H1 (cell line): ENCODE results near the gene AGT. TPM values are rescaled to one million over a fixed set of nuclear protein-coding genes. Genes with fewer than 3 reads are reported as not detected.

Experiments used
- CTCF ChIA-PET: fragments of 300-600 bp; sonication (Branson Sonifier 250); formaldehyde crosslinking; loops from one replicate; lab custom pipeline; 2021; ENCODE audit not compliant: partially characterized antibody; lab: Charles Lee
- POLR2A ChIA-PET: fragments of 300-600 bp; sonication (Branson Sonifier 250); formaldehyde crosslinking; loops from one replicate; lab custom pipeline; 2021; ENCODE audit warnings: inconsistent platforms; ENCODE audit not compliant: partially characterized antibody; lab: Charles Lee
- DNase-seq, 2 experiments: peaks; one replicate each; pipeline versions ENCODE4 v3.0.0 to v3.0.0-alpha.2; 2010 to 2022; ENCODE audit warnings: low spot score in 2 of 2, low read depth in 1 of 2, mixed read lengths in 1 of 2
- FAIRE-seq: peaks from 2 replicates; lab custom pipeline; 2011; peaks lifted over from hg19 to GRCh38; lab: Jason Lieb, UNC
- H2AFZ ChIP-seq: 2 replicates; pipeline ENCODE4 v1.8.1; 2012; ENCODE audit warnings: low read length, inconsistent platforms
- H2AK5ac ChIP-seq: 2 replicates; pipeline ENCODE4 v1.6.1; 2013; ENCODE audit warnings: low read depth, low read length
- H2BK120ac ChIP-seq: replicated peaks from 2 replicates; pipeline ENCODE3; 2013; ENCODE audit warnings: low read depth, low read length, inconsistent platforms
- H2BK12ac ChIP-seq: 2 replicates; pipeline ENCODE4 v1.6.1; 2013; ENCODE audit warnings: low read depth, low read length
- H2BK15ac ChIP-seq: 2 replicates; pipeline ENCODE4 v1.6.1; 2013; ENCODE audit warnings: low read length
- H2BK20ac ChIP-seq: 2 replicates; pipeline ENCODE4 v1.6.1; 2013; ENCODE audit warnings: low read length
- H2BK5ac ChIP-seq: 2 replicates; pipeline ENCODE4 v1.6.1; 2013; ENCODE audit warnings: low read depth, low read length
- H3K14ac ChIP-seq: 2 replicates; pipeline ENCODE4 v1.6.1; 2013; ENCODE audit warnings: inconsistent platforms; ENCODE audit not compliant: insufficient read length
- H3K18ac ChIP-seq: 2 replicates; pipeline ENCODE4 v1.6.1; 2013; ENCODE audit warnings: low read length; ENCODE audit errors: extremely low read depth
- H3K23ac ChIP-seq: 2 replicates; pipeline ENCODE4 v1.6.1; 2013; ENCODE audit warnings: inconsistent platforms; ENCODE audit not compliant: insufficient read length
- H3K23me2 ChIP-seq: 2 replicates; pipeline ENCODE4 v1.6.1; 2013; ENCODE audit warnings: low read depth, low read length
- H3K27ac ChIP-seq: 2 replicates; pipeline ENCODE4 v1.6.1; 2011; ENCODE audit warnings: low read depth, low read length, inconsistent platforms
- H3K27me3 ChIP-seq, 4 experiments: replicated peaks in 1 of 4; 1 replicate in 1 of 4; 2 replicates in 3 of 4; pipeline versions ENCODE4 v1.6.1 to v1.8.1; 2011 to 2013; ENCODE audit warnings: low read length in 3 of 4, mild to moderate bottlenecking in 3 of 4, inconsistent platforms in 2 of 4, mixed read lengths in 2 of 4, moderate library complexity in 1 of 4; ENCODE audit not compliant: control insufficient read depth in 3 of 4, insufficient read depth in 3 of 4; ENCODE audit errors: extremely low read depth in 1 of 4
- H3K36me3 ChIP-seq, 4 experiments: 2 replicates each; pipeline versions ENCODE4 v1.6.1 to v1.8.1; 2011 to 2013; ENCODE audit warnings: mild to moderate bottlenecking in 4 of 4, low read length in 3 of 4, moderate library complexity in 2 of 4, control low read depth in 1 of 4, inconsistent platforms in 1 of 4; ENCODE audit not compliant: insufficient read depth in 4 of 4, control insufficient read depth in 2 of 4
- H3K4ac ChIP-seq: replicated peaks from 2 replicates; pipeline ENCODE3; 2013; ENCODE audit warnings: low read length, low read depth, mixed read lengths, inconsistent platforms; ENCODE audit not compliant: insufficient read length
- H3K4me1 ChIP-seq, 4 experiments: replicated peaks in 1 of 4; 1 replicate in 1 of 4; 2 replicates in 3 of 4; pipeline versions ENCODE4 v1.6.1 to v1.8.1; 2011 to 2013; ENCODE audit warnings: low read length in 3 of 4, inconsistent platforms in 2 of 4, mixed read lengths in 1 of 4; ENCODE audit not compliant: insufficient read depth in 4 of 4, control insufficient read depth in 3 of 4
- H3K4me2 ChIP-seq, 2 experiments: 2 replicates each; pipeline versions ENCODE4 v1.6.1 to v1.8.1; 2011 to 2013; ENCODE audit warnings: low read depth in 2 of 2, low read length in 2 of 2, control low read depth in 1 of 2, inconsistent platforms in 1 of 2, mild to moderate bottlenecking in 1 of 2; ENCODE audit not compliant: insufficient read depth in 1 of 2
- H3K4me3 ChIP-seq, 4 experiments: fragments of 200-600, 300-600 bp in 1 of 4; sonication (generic), shearing (Covaris generic), sonication (Bioruptor Twin) in 1 of 4; 2 replicates each; pipeline versions ENCODE4 v1.5.1 to v1.8.1; 2011 to 2016; ENCODE audit warnings: low read length in 4 of 4, low read depth in 3 of 4, control low read depth in 2 of 4, inconsistent platforms in 2 of 4, mild to moderate bottlenecking in 2 of 4, mixed read lengths in 1 of 4, moderate library complexity in 1 of 4; ENCODE audit not compliant: insufficient read depth in 2 of 4; ENCODE audit errors: extremely low read depth in 1 of 4
- H3K56ac ChIP-seq: replicated peaks from 2 replicates; pipeline ENCODE3; 2013; ENCODE audit warnings: low read depth, mild to moderate bottlenecking, mixed read lengths, low read length, inconsistent platforms; ENCODE audit not compliant: insufficient read length
- H3K79me1 ChIP-seq: 2 replicates; pipeline ENCODE4 v1.6.1; 2013; ENCODE audit warnings: low read depth, low read length, control low read depth
- H3K79me2 ChIP-seq, 2 experiments: 2 replicates each; pipeline versions ENCODE4 v1.6.1 to v1.8.1; 2012 to 2013; ENCODE audit warnings: low read length in 2 of 2, mild to moderate bottlenecking in 2 of 2, inconsistent platforms in 1 of 2; ENCODE audit not compliant: insufficient read depth in 2 of 2, control insufficient read depth in 1 of 2
- H3K9ac ChIP-seq, 4 experiments: replicated peaks in 1 of 4; 1 replicate in 1 of 4; 2 replicates in 3 of 4; pipeline versions ENCODE4 v1.6.1 to v1.8.1; 2011 to 2013; ENCODE audit warnings: low read depth in 3 of 4, low read length in 3 of 4, control low read depth in 2 of 4, mild to moderate bottlenecking in 2 of 4, moderate library complexity in 2 of 4, inconsistent platforms in 1 of 4; ENCODE audit errors: extremely low read depth in 1 of 4
- H3K9me3 ChIP-seq, 2 experiments: 2 replicates each; pipeline versions ENCODE4 v1.6.1 to v1.8.1; 2012 to 2013; ENCODE audit warnings: mild to moderate bottlenecking in 2 of 2, moderate library complexity in 2 of 2, control low read depth in 1 of 2, inconsistent platforms in 1 of 2, low read depth in 1 of 2, low read length in 1 of 2, mixed read lengths in 1 of 2; ENCODE audit not compliant: insufficient read depth in 2 of 2
- H4K20me1 ChIP-seq, 2 experiments: replicated peaks in 1 of 2; 2 replicates each; pipeline versions ENCODE3 to v1.8.1; 2011 to 2013; ENCODE audit warnings: inconsistent platforms in 2 of 2, low read length in 2 of 2, mild to moderate bottlenecking in 1 of 2; ENCODE audit not compliant: insufficient read depth in 2 of 2, control insufficient read depth in 1 of 2
- H4K5ac ChIP-seq: 2 replicates; pipeline ENCODE4 v1.6.1; 2013; ENCODE audit warnings: low read length, low read depth, mixed read lengths, inconsistent platforms; ENCODE audit not compliant: insufficient read length
- H4K8ac ChIP-seq: 2 replicates; pipeline ENCODE4 v1.8.0; 2013; ENCODE audit warnings: mild to moderate bottlenecking, moderate library complexity, low read length, inconsistent platforms; ENCODE audit not compliant: insufficient read depth; ENCODE audit errors: extremely low read depth
- H4K91ac ChIP-seq: replicated peaks from 2 replicates; pipeline ENCODE3; 2013; ENCODE audit warnings: low read length, mixed read lengths, inconsistent platforms; ENCODE audit not compliant: insufficient read length
- KDM5A ChIP-seq: fragments of 200-600 bp; IDR thresholded peaks from 2 replicates; pipeline ENCODE4 v1.7.1; 2012; ENCODE audit warnings: mild to moderate bottlenecking, low read length, inconsistent platforms, mixed read lengths
- WGBS, 2 experiments: shearing (Covaris generic) in 1 of 2; methylation state at CpG; one replicate each; pipeline versions ENCODE4 v1.1.6 to v1.1.7; 2013 to 2015; ENCODE audit warnings: low lambda C conversion rate in 2 of 2, mixed read lengths in 2 of 2, inconsistent platforms in 1 of 2, low coverage in 1 of 2, missing lambda C conversion rate in 1 of 2; ENCODE audit not compliant: insufficient replicate concordance in 2 of 2, insufficient coverage in 1 of 2, insufficient read length in 1 of 2; ENCODE audit errors: extremely low coverage in 1 of 2, missing lambda C conversion rate in 1 of 2; 5-methylcytosine and 5-hydroxymethylcytosine counted together
- polyA plus RNA-seq, 7 experiments: library from polyadenylated mRNA; depleted of rRNA in 3 of 7; stranded (reverse) in 5 of 7; unstranded in 2 of 7; fragments of >200 nt in 5 of 7; fragments of 200-250 nt in 2 of 7; gene quantifications; 1 replicate in 5 of 7; 2 replicates in 1 of 7; 4 replicates in 1 of 7; pipeline versions ENCODE4 v1.2.1 to v1.2.3, GENCODE V29; 2011 to 2013; ENCODE audit warnings: missing spikeins in 2 of 7, mixed read lengths in 2 of 7
- total RNA-seq: library from RNA; stranded (reverse); fragmentation: NEBNext Ultra II Directional; extraction: Animal tissue kit (Norgen Biotek cat#: 25700); gene quantifications from 2 replicates; pipeline ENCODE4 v1.2.1, GENCODE V29; 2021

Gene AGT
- total and polyA plus RNA-seq, 2 of the 8 experiments (the other 6 are each of a cell fraction or from before 2014, with no cell fraction given): 0.20 TPM; not detected in 1

GRCh38 chr1:230682882-230683610, 30.9 kb downstream of the AGT start:
- Histone ChIP-seq H3K4me3 (no peak overlapping the region), H3K18ac (no peak overlapping the region), H2AFZ (no peak overlapping the region), H4K8ac (no peak overlapping the region), H3K9ac (no peak overlapping the region), H3K79me1 (no peaks in the 10 kb centered on the region), H3K4me1 (no peaks in the 10 kb centered on the region), H3K4ac (no peak overlapping the region), H3K9me3 (no peaks in the 10 kb centered on the region), H3K4me2 (no peak overlapping the region), H4K5ac (no peak overlapping the region), H4K20me1 (peaks cover 0 to 4% of the 10 kb centered on the region in 2 experiments), H3K23ac (no peak overlapping the region), H3K14ac (no peak overlapping the region), H3K56ac (no peak overlapping the region), H2BK20ac (no peak overlapping the region), H3K27me3 (no peaks in the 10 kb centered on the region), H2BK120ac (no peak overlapping the region)
- no peak for FAIRE-seq
- ChIA-PET POLR2A (no interaction called here), CTCF (interaction anchor here (0.9 to 1.3 kb wide), 3 partner anchors 14 to 90 kb away, joined by 3 to 4 read pairs (median 4); no protein-coding TSS in a partner anchor)
- no peak for TF ChIP-seq KDM5A
- TF ChIP-seq, all 59 proteins: peak for 0
- Histone ChIP-seq H3K27ac (no peak overlapping the region), H3K23me2 (no peaks in the 10 kb centered on the region), H2BK15ac (no peak overlapping the region), H2BK5ac (no peak overlapping the region), H3K79me2 (no peaks in the 10 kb centered on the region), H4K91ac (no peak overlapping the region), H2BK12ac (no peak overlapping the region), H3K36me3 (peaks cover 21 to 81% (median 56%) of the 10 kb centered on the region in 4 experiments), H2AK5ac (no peak overlapping the region)
- WGBS, 2 experiments: 93% methylated on average over 9 of the region's 9 CpGs; no CpG with 5 or more reads in 1 of the 2 experiments
- no peak for DNase-seq
